Erythroblast (primary cell): ENCODE measurements around the gene BLOC1S3.

Source experiments
- GATA1 ChIP-seq: IDR thresholded peaks from 2 replicates; pipeline ENCODE4 v1.6.1; 2011; ENCODE audit warnings: low read depth, mild to moderate bottlenecking, control low read depth, low read length, moderate library complexity
- POLR2A ChIP-seq: IDR thresholded peaks from 2 replicates; pipeline ENCODE4 v1.6.1; 2011; ENCODE audit warnings: mild to moderate bottlenecking, low read length

DNA sequence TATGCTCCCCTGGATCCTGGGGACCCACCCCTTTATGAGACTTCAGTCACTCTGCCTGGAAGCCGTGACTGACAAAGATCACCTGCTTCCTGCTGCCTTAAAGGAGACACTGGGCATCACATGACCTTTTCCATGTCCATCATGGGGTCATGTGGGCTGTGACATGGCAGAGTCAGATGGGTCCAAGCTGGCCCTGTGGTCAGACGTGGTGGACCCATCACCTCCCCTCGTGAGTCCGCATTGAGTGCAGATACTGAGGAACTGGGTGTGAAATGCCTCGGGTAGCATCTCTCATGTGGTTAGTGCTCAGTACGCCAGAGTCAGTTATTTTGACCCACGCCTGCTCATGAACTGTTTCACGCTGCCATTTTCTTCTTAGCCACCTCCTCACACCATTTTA lies 44.9 kb upstream of the BLOC1S3 start:
- TF ChIP-seq POLR2A = no peak
- no peak for TF ChIP-seq GATA1
